Body of pancreas (tissue), 4 donors: ENCODE measurements around the gene LOXL3. TPM values are rescaled to one million over a fixed set of nuclear protein-coding genes. Genes with fewer than 3 reads are reported as not detected.
A peak's percentile ranks its signal among the peaks of the same experiment; 100 is the strongest.

Source experiments
- ATAC-seq: fragments of 150-250 bp; one replicate; pipeline ENCODE4 v1.9.1; 2016
- DNase-seq, 4 donors: peaks; one replicate each; pipeline ENCODE4 v3.0.0-alpha.2; 2019
- H3K27ac ChIP-seq, 4 donors: fragments of 200-600 bp; sonication (generic); 1 replicate in 3 of 4; 2 replicates in 1 of 4; pipeline versions ENCODE4 v1.5.1 to v1.6.1; 2016 to 2019; ENCODE audit warnings: mild to moderate bottlenecking in 1 of 4, mixed read lengths in 1 of 4, moderate library complexity in 1 of 4
- H3K27me3 ChIP-seq, 2 donors: fragments of 200-600 bp; sonication (generic); one replicate each; pipeline ENCODE4 v1.6.0; 2016; ENCODE audit warnings: mild to moderate bottlenecking in 1 of 2
- H3K36me3 ChIP-seq, 2 donors: fragments of 200-600 bp; sonication (generic); replicated peaks in 1 of 2; 2 replicates each; pipeline ENCODE4 v1.5.1; 2016; ENCODE audit warnings: low read depth in 2 of 2; ENCODE audit not compliant: insufficient read depth in 1 of 2
- H3K4me1 ChIP-seq: fragments of 200-600 bp; sonication (generic); one replicate; pipeline ENCODE4 v1.6.0; 2016
- H3K4me3 ChIP-seq, 2 donors: fragments of 200-600 bp; sonication (generic); 1 replicate in 1 of 2; 2 replicates in 1 of 2; pipeline ENCODE4 v1.5.1; 2016 to 2019
- H3K9me3 ChIP-seq, 3 donors: fragments of 200-600 bp; sonication (generic); 1 replicate in 2 of 3; 2 replicates in 1 of 3; pipeline ENCODE4 v1.5.1; 2016
- POLR2A ChIP-seq, 3 donors: fragments of 450-650 bp; IDR thresholded peaks; one replicate each; pipeline ENCODE4 v1.6.1; 2016; ENCODE audit warnings: antibody characterized with exemption in 3 of 3, mild to moderate bottlenecking in 2 of 3
- WGBS, 2 donors: methylation state at CpG; one replicate each; pipeline ENCODE4 v1.1.5; 2017; 5-methylcytosine and 5-hydroxymethylcytosine counted together
- intact Hi-C: fragments of 100-400 bp; cut with DNase I; formaldehyde crosslinking; loops from one replicate; pipeline ENCODE4 v1.15.1; 2023
- total RNA-seq, 2 donors: library from RNA; depleted of rRNA; stranded (reverse); fragments of >200 nt; gene quantifications; one replicate each; pipeline ENCODE4 v1.1.0, GENCODE V29; 2016
- TF ChIP-seq, protein P1 (sequence below), 7 experiments: fragments of 450-650 bp in 4 of 7; fragments of 200-600 bp in 3 of 7; sonication (generic) in 3 of 7; IDR thresholded peaks; one replicate each; pipeline ENCODE4 v1.5.1; 2016 to 2019; ENCODE audit warnings: antibody characterized with exemption in 7 of 7

LOXL3 gene
- total RNA-seq, 2 donors from 2014 or later, result 0.33 to 3.1 TPM

DNA sequence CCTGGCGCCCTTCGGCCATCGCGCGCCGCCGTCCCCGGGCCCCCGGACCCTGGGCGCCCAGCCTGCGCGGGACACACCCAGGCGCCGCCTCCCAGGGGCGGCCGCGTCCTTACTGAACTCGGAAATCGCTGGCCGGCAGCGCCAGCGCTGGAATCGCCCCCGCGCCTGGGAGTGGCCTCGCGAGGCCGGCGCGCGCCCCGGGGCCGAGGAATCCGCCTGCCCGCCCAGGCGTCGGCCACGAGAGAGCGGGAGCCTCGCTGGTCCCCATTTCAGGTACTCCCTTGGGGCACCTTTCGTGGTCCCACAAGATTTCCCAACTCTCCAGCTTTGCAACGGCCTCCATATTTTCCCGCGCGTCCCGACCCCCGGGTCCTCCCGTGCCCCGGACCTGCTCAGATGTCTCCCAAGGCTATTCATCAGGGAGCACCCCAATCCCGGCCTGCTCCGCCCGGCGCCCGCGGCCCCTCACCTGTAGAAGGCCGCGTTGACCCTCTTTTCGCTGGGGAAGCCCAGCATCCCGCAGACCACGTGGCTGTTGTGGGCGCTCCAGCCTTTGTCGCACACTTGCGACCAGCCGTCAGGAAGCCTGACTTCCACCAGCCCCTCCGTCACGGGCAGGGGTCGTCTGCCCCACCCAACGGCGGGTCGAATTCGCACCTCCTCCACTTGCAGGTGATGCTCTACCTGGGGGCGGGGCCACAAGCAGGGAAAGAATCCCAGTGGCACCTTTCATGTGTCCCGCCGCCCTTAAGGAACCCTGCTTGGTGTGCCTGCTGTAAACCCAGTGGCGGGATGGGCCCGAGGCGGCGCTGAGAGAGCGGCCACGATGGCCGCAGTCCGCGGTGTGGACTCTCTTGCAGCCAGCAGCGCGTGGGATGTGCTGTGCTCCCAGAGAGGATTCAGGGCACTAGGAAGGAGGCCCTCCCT is 4.6 kb downstream of the LOXL3 start:
- Histone ChIP-seq H3K27ac (peak overlapping the region in 3 of 4 donors; percentile 40 to 62 (median 53)), H3K4me3 (peak overlapping the region; percentile 24 to 69), H3K4me1 (peaks cover 26% of the 10 kb centered on the region), H3K9me3 (no peaks in the 10 kb centered on the region), H3K36me3 (no peaks in the 10 kb centered on the region), H3K27me3 (no peaks in the 10 kb centered on the region)
- intact Hi-C loops, result no loop called here
- DNase-seq, result peak; percentile 60 to 72 (median 62)
- peak; percentile 85 for ATAC-seq
- WGBS, 2 donors, result 3 to 12% methylated on average over 17 to 85 of the region's 85 CpGs
- TF ChIP-seq POLR2A (IDR thresholded peaks at IDR 0.05), result peak in 2 of 3 donors; percentile 30 to 32
- TF ChIP-seq, protein P1, sequence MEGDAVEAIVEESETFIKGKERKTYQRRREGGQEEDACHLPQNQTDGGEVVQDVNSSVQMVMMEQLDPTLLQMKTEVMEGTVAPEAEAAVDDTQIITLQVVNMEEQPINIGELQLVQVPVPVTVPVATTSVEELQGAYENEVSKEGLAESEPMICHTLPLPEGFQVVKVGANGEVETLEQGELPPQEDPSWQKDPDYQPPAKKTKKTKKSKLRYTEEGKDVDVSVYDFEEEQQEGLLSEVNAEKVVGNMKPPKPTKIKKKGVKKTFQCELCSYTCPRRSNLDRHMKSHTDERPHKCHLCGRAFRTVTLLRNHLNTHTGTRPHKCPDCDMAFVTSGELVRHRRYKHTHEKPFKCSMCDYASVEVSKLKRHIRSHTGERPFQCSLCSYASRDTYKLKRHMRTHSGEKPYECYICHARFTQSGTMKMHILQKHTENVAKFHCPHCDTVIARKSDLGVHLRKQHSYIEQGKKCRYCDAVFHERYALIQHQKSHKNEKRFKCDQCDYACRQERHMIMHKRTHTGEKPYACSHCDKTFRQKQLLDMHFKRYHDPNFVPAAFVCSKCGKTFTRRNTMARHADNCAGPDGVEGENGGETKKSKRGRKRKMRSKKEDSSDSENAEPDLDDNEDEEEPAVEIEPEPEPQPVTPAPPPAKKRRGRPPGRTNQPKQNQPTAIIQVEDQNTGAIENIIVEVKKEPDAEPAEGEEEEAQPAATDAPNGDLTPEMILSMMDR (IDR thresholded peaks at IDR 0.05), result peak in 1 of 7 experiments; percentile 13

DNA sequence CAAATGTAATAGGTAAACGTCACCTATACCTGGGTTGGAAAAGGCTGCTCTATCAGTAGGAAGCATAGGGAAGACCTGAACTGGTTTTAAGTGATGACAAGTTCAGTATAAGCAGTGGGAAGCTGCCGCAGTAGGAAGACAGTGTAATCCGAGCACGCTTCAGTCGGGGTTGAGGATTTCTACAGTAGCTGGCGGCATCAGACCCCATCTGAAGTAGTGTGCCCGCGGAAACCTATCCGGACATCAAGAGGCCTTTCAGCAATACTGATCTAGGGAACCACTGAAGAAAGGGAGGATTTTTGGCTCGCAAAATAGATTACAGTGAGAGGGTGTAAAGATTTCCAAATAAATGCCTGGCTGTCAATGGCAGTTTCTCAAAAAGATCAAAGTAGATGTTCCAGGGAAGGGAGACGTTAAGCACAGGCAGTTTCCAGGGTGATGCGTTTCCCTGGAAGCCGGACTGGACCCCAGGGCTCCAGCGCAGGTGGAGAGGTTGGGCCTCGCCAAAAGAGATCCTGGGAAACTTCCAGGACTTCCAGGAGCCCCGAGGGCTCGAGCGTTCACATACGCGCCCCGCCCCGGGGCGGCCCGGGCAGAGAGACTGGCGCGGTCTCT is 5.3 kb downstream of the LOXL3 start:
- Histone ChIP-seq H3K36me3 (no peaks in the 10 kb centered on the region), H3K27ac (peak overlapping the region in 3 of 4 donors; percentile 40 to 62 (median 53)), H3K27me3 (no peaks in the 10 kb centered on the region), H3K4me3 (peak overlapping the region; percentile 24 to 69), H3K9me3 (no peaks in the 10 kb centered on the region), H3K4me1 (peaks cover 20% of the 10 kb centered on the region)
- TF ChIP-seq, protein P1 (IDR thresholded peaks at IDR 0.05), result no peak
- no peak for TF ChIP-seq POLR2A (IDR thresholded peaks at IDR 0.05)
- WGBS, 2 donors, result 17 to 32% methylated on average over 15 to 26 of the region's 26 CpGs
- intact Hi-C loops, result no loop called here
- DNase-seq (no peak), ATAC-seq (no peak)

DNA sequence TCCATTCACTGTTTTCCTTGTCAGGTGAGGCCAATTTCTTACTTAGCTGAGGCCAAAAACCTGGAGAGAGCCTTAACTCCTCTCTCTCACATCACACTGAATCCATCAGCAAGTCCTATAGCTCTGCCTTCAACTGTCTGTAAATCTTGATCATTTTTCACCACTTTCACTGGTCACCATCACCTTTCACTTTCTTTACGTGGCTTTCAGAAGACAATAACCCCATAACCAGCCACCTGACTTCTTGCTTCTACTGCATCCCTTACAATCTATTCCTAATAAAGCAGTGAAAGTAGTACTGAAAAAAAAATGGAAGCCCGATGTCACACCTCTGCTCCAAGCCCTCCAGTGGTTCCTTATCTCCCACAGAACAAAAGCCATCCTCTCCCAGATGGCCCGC is 7.7 kb downstream of the LOXL3 start:
- Histone ChIP-seq H3K36me3 (no peaks in the 10 kb centered on the region), H3K4me1 (peaks cover 18% of the 10 kb centered on the region), H3K27ac (no peak overlapping the region), H3K9me3 (no peaks in the 10 kb centered on the region), H3K4me3 (no peak overlapping the region), H3K27me3 (no peaks in the 10 kb centered on the region)
- intact Hi-C loops, result no loop called here
- ATAC-seq (no peak), DNase-seq (no peak)
- 71 to 77% methylated on average over 3 of the region's 3 CpGs for whole genome bisulfite sequencing, 2 donors
- TF ChIP-seq POLR2A (IDR thresholded peaks at IDR 0.05), result no peak
- TF ChIP-seq, protein P1 (IDR thresholded peaks at IDR 0.05), result no peak

DNA sequence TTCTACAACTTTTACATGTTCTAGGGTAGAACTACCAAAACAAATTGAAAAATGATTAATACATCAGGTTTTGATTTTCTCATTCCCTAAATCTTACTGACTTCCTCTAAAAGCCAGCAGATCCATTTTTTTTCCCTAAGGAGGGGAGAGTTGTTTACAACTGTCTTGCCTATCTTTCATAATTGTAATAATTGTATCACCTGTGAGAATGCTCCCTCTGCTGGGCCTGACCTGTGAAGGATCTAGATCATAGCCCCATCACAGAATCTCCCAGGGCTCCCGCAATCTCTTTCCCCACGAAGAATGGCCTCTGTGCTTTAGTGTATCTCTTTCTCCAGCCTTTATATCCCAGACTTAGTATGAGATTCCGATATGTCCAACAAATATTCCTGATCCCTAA is 9.1 kb downstream of the LOXL3 start:
- Histone ChIP-seq H3K27ac (no peak overlapping the region), H3K27me3 (no peaks in the 10 kb centered on the region), H3K4me1 (peaks cover 15% of the 10 kb centered on the region), H3K36me3 (no peaks in the 10 kb centered on the region), H3K9me3 (no peaks in the 10 kb centered on the region), H3K4me3 (no peak overlapping the region)
- DNase-seq (no peak), ATAC-seq (no peak)
- TF ChIP-seq, protein P1 (IDR thresholded peaks at IDR 0.05), result peak in 2 of 7 experiments; percentile 3 to 10
- TF ChIP-seq POLR2A (IDR thresholded peaks at IDR 0.05), result no peak
- intact Hi-C loops, result no loop called here
- WGBS, 2 donors, result 72 to 78% methylated on average over 3 of the region's 3 CpGs
